Spleen (tissue), 7 donors: ENCODE data around the gene QRFP.

Experiments
- CTCF ChIP-seq, 11 experiments: fragments of 200-600 bp in 7 of 11; fragments of 450-650 bp in 4 of 11; sonication (generic) in 4 of 11; IDR thresholded peaks in 8 of 11; conservative IDR thresholded peaks in 3 of 11; 1 replicate in 7 of 11; 2 replicates in 4 of 11; pipeline versions ENCODE4 v1.4.0 to v1.8.0; 2016 to 2021; ENCODE audit warnings: antibody characterized with exemption in 11 of 11, inconsistent platforms in 4 of 11, mild to moderate bottlenecking in 1 of 11
- POLR2A ChIP-seq, 3 donors: fragments of 450-650 bp; IDR thresholded peaks; one replicate each; pipeline ENCODE4 v1.5.1; 2017; ENCODE audit warnings: antibody characterized with exemption in 3 of 3, mild to moderate bottlenecking in 1 of 3
- donor health status: DM: no; HTN: no; CAD: no; lungs with moderate emphysema.
- donor health status: DM: no; HTN: no; CAD: no.
- donor health status: DM: no; HTN: no; CAD: no.

GRCh38 chr9:130843049-130843908, 53.3 kb downstream of the QRFP start:
- TF ChIP-seq CTCF (IDR thresholded peaks at IDR 0.05 in 8 of 11, conservative IDR thresholded peaks at IDR 0.05 in 3 of 11) = no peak
- no peak for TF ChIP-seq POLR2A (IDR thresholded peaks at IDR 0.05)
